ENCODE measurements around the gene KRTAP4-16. TPM values are rescaled to one million over a fixed set of nuclear protein-coding genes. Genes with fewer than 3 reads are reported as not detected.

KRTAP4-16 gene
- total and polyA plus RNA-seq, 7 donors, result not detected

DNA sequence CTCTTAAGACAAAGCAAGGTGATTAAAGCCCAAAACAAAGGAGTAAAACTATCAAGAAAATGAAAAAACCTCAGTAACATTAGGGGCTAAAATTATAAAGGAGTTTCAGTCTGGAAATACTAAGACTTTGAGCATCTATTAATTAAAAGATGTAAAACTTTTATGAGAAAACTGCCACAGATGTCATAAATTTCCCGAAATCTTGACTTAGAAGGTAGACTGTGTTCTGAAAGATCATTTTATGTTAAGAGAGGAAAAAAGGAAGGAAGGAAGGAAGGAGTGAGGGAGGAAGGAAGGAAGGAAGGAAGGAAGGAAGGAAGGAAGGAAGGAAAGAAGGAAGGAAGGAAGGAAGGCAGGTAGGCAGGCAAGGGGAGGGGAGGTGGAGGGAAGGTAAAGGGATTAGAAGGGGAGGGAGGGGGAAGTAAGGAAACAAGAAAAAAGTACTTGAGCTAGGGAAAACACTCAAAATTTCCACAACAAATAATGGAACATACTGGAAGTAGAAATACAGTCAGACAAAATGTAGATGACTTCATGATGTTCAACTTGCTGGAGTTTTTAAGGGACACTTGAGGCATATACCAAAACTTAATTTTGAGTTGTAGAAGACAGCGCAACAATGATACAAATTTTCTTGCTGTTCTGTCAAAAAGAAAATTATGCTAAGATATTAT, 45.7 kb upstream of the KRTAP4-16 start:
- ATAC-seq (no peak), DNase-seq (no peak)
- TF ChIP-seq, protein P1, sequence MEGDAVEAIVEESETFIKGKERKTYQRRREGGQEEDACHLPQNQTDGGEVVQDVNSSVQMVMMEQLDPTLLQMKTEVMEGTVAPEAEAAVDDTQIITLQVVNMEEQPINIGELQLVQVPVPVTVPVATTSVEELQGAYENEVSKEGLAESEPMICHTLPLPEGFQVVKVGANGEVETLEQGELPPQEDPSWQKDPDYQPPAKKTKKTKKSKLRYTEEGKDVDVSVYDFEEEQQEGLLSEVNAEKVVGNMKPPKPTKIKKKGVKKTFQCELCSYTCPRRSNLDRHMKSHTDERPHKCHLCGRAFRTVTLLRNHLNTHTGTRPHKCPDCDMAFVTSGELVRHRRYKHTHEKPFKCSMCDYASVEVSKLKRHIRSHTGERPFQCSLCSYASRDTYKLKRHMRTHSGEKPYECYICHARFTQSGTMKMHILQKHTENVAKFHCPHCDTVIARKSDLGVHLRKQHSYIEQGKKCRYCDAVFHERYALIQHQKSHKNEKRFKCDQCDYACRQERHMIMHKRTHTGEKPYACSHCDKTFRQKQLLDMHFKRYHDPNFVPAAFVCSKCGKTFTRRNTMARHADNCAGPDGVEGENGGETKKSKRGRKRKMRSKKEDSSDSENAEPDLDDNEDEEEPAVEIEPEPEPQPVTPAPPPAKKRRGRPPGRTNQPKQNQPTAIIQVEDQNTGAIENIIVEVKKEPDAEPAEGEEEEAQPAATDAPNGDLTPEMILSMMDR (IDR thresholded peaks at IDR 0.05), result no peak
- Histone ChIP-seq H3K9me3 (peaks cover 6% of the 10 kb centered on the region), H3K4me1 (no peaks in the 10 kb centered on the region), H3K36me3 (ENCODE audit: insufficient read depth in 1 of 2, low read depth in 1 of 2) (no peaks in the 10 kb centered on the region), H3K27me3 (ENCODE audit: insufficient read depth in 3 of 3, low read length in 2 of 3) (peaks cover 0 to 2% (median 0%) of the 10 kb centered on the region in 3 donors), H3K4me3 (no peak overlapping the region), H3K27ac (no peak overlapping the region)
- 88 to 92% (median 89%) methylated on average over 2 of the region's 2 CpGs for WGBS, 3 donors
- intact Hi-C loops (cut with DNase I), result no loop called here

DNA sequence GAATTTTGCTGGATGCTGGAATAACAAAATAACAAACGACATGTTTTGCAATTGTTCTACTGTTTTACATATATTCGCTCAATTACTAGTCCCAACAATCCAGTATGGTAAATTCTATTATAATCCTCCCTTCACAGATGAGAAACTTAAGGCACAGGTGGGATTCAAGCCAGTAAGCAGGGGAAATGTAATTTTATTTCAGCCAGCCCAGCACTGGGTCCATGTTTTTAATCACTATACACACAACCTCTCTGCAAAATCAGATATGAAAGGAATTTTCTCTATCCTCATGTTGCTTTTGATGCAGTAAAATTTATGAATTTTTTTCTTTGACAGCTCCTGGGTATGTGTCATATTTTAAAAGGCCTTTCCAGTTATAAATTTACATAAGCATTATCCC, 43.3 kb upstream of the KRTAP4-16 start:
- H3K4me3 ChIP-seq, result no peak overlapping the region
- ATAC-seq (no peak), DNase-seq (no peak)
- H3K27ac ChIP-seq, result no peak overlapping the region
- no peaks in the 10 kb centered on the region for H3K4me1 ChIP-seq
- WGBS, 3 donors, result 85 to 87% (median 87%) methylated on average over 2 of the region's 2 CpGs
- intact Hi-C loops (cut with DNase I), result no loop called here
- TF ChIP-seq, protein P1 (IDR thresholded peaks at IDR 0.05), result no peak
- no peaks in the 10 kb centered on the region for H3K36me3 ChIP-seq (ENCODE audit: insufficient read depth in 1 of 2, low read depth in 1 of 2)
- H3K9me3 ChIP-seq, result peaks cover 6% of the 10 kb centered on the region
- H3K27me3 ChIP-seq (ENCODE audit: insufficient read depth in 3 of 3, low read length in 2 of 3), result peaks cover 0 to 2% (median 0%) of the 10 kb centered on the region in 3 donors

DNA sequence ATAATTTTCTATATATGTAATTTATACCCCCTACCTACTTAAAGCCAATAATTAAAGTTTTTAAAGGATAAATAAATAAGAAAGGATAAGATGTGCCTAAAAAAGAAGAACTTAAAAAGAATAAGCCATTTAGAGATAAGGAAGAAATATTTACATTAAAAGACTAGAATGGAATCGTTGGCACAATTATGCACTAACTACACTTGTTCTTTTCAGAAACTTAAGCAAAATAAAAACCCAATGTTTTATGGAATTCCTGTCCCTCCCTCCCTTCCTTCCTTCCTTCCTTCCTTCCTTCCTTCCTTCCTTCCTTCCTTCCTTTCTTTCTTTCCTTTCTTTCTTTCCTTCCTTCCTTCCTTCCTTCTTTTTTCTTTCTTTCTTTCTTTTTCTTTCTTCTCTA, 42.8 kb upstream of the KRTAP4-16 start:
- TF ChIP-seq, protein P1 (IDR thresholded peaks at IDR 0.05), result no peak
- Histone ChIP-seq H3K4me1 (no peaks in the 10 kb centered on the region), H3K4me3 (no peak overlapping the region), H3K27me3 (ENCODE audit: insufficient read depth in 3 of 3, low read length in 2 of 3) (no peaks in the 10 kb centered on the region), H3K36me3 (ENCODE audit: insufficient read depth in 1 of 2, low read depth in 1 of 2) (no peaks in the 10 kb centered on the region), H3K27ac (no peak overlapping the region), H3K9me3 (peaks cover 6% of the 10 kb centered on the region)
- ATAC-seq (no peak), DNase-seq (no peak)
- intact Hi-C loops (cut with DNase I), result no loop called here
- 87 to 97% (median 87%) methylated on average over 1 of the region's 1 CpG for WGBS, 3 donors

DNA sequence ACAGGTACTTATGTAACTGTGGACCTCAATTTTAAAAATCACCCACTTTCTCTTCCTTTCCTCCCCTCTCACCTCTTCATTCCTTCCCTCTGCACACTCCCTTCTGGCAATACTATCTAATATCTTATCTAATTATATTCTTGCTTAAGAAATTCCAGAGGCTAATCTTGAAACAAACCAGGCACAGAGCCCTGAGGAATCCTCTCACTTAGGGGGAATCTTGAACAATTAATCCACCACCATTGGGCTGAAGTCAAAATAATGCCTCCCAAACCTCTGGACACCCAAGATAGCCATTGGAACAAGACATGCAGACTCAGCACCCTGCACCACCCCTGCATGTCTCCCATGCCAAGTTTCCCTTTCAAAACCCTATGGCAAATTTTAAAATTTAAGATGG, 39.4 kb upstream of the KRTAP4-16 start:
- DNase-seq, result no peak
- H3K9me3 ChIP-seq, result peaks cover 6% of the 10 kb centered on the region
- intact Hi-C loops (cut with DNase I), result no loop called here
- TF ChIP-seq, protein P1 (IDR thresholded peaks at IDR 0.05), result no peak
- no peak for ATAC-seq
- no peak overlapping the region for H3K27ac ChIP-seq
- no peaks in the 10 kb centered on the region for H3K4me1 ChIP-seq
- no peaks in the 10 kb centered on the region for H3K27me3 ChIP-seq (ENCODE audit: insufficient read depth in 3 of 3, low read length in 2 of 3)
- H3K36me3 ChIP-seq (ENCODE audit: insufficient read depth in 1 of 2, low read depth in 1 of 2), result no peaks in the 10 kb centered on the region
- H3K4me3 ChIP-seq, result no peak overlapping the region
